Testis (tissue), 3 donors: Measurements from ENCODE around the gene NARS2. TPM values are rescaled to one million over a fixed set of nuclear protein-coding genes. Genes with fewer than 3 reads are reported as not detected.
A peak's percentile ranks its signal among the peaks of the same experiment; 100 is the strongest.
"Not testable (repeated sequence)": the region's sequence is repeated elsewhere in the genome, so short reads cannot be mapped to it uniquely, and the experiment has no call there.

Experiments
- DNase-seq: peaks from one replicate; pipeline ENCODE4 v3.0.0-alpha.2; 2019
- H3K27ac ChIP-seq, 2 donors: fragments of 200-600 bp; sonication (generic); one replicate each; pipeline ENCODE4 v1.5.1; 2019
- H3K27me3 ChIP-seq: fragments of 200-600 bp; sonication (generic); one replicate; pipeline ENCODE4 v1.5.1; 2019
- H3K36me3 ChIP-seq: fragments of 200-600 bp; sonication (generic); one replicate; pipeline ENCODE4 v1.5.1; 2017; ENCODE audit warnings: low read depth; ENCODE audit errors: missing control alignments
- H3K4me1 ChIP-seq: fragments of 200-600 bp; sonication (generic); one replicate; pipeline ENCODE4 v1.5.1; 2019
- H3K4me3 ChIP-seq, 2 donors: fragments of 200-600 bp; sonication (generic); one replicate each; pipeline ENCODE4 v1.5.1; 2017 to 2019
- H3K9me3 ChIP-seq: fragments of 200-600 bp; sonication (generic); one replicate; pipeline ENCODE4 v1.5.1; 2017
- CTCF ChIP-seq, 3 experiments: fragments of 450-650 bp in 2 of 3; fragments of 200-600 bp in 1 of 3; sonication (generic) in 1 of 3; IDR thresholded peaks; one replicate each; pipeline ENCODE4 v1.5.1; 2016 to 2019; ENCODE audit warnings: antibody characterized with exemption in 3 of 3, mild to moderate bottlenecking in 2 of 3, moderate library complexity in 1 of 3
- POLR2A ChIP-seq: fragments of 450-650 bp; IDR thresholded peaks from one replicate; pipeline ENCODE4 v1.6.1; 2017; ENCODE audit warnings: antibody characterized with exemption, mild to moderate bottlenecking, moderate library complexity
- WGBS, 2 donors: methylation state at CpG; one replicate each; pipeline ENCODE4 v1.1.5; 2018; 5-methylcytosine and 5-hydroxymethylcytosine counted together
- intact Hi-C: fragments of 100-400 bp; cut with DNase I; formaldehyde crosslinking; loops from one replicate; pipeline ENCODE4 v1.15.1; 2023; ENCODE audit warnings: low total_unique reads
- polyA plus RNA-seq: library from polyadenylated mRNA; stranded (reverse); fragments of 350-450 nt; fragmentation: Illumina TruSeq; extraction: RNeasy Lipid Tissue Mini Kit (QIAGEN cat#74804); gene quantifications from one replicate; pipeline ENCODE4 v1.2.3, GENCODE V29; 2014; ENCODE audit warnings: low read depth, low replicate concordance; ENCODE audit not compliant: insufficient read depth
- total RNA-seq, 2 donors: library from RNA; depleted of rRNA; stranded (reverse); fragments of >200 nt; gene quantifications; one replicate each; pipeline ENCODE4 v1.2.3, GENCODE V29; 2016

The NARS2 gene
- total and polyA plus RNA-seq, 3 donors from 2014 or later: 9.8 to 22.6 (median 21.3) TPM

GRCh38 chr11:78570031-78570430 is 4.6 kb downstream of the NARS2 start:
- Histone ChIP-seq H3K27me3 (no peaks in the 10 kb centered on the region), H3K9me3 (no peaks in the 10 kb centered on the region), H3K4me1 (peaks cover 8% of the 10 kb centered on the region), H3K27ac (no peak overlapping the region), H3K36me3 (no peaks in the 10 kb centered on the region), H3K4me3 (no peak overlapping the region)
- intact Hi-C loops: no loop called here
- TF ChIP-seq POLR2A: no peak
- no peak for TF ChIP-seq CTCF (IDR thresholded peaks at IDR 0.05)
- WGBS, 2 donors: 93 to 99% methylated on average over 6 of the region's 6 CpGs
- no peak for DNase-seq

- Histone ChIP-seq H3K27me3 (no peaks in the 10 kb centered on the region), H3K27ac (no peak overlapping the region), H3K4me1 (no peaks in the 10 kb centered on the region), H3K4me3 (no peak overlapping the region), H3K36me3 (no peaks in the 10 kb centered on the region), H3K9me3 (no peaks in the 10 kb centered on the region)
- no peak for DNase-seq
- intact Hi-C loops: loop anchor here (10.0 kb wide), 1 partner anchor 152 kb away; the partner anchor contains the start of gene GAB2
- TF ChIP-seq CTCF (IDR thresholded peaks at IDR 0.05) (no peak), POLR2A (no peak)
- WGBS, 2 donors: 71 to 76% methylated on average over 8 of the region's 8 CpGs
Measured at GRCh38 chr11:78567209-78567608, 7.5 kb downstream of the NARS2 start.

GRCh38 chr11:78564490-78565467 is 9.9 kb downstream of the NARS2 start:
- Histone ChIP-seq H3K9me3 (no peaks in the 10 kb centered on the region), H3K36me3 (no peaks in the 10 kb centered on the region), H3K4me3 (no peak overlapping the region), H3K4me1 (peaks cover 18% of the 10 kb centered on the region), H3K27me3 (no peaks in the 10 kb centered on the region), H3K27ac (no peak overlapping the region)
- DNase-seq: peak; percentile 63
- intact Hi-C loops: loop anchor here (10.0 kb wide), 1 partner anchor 150 kb away; the partner anchor contains the start of gene GAB2
- TF ChIP-seq CTCF (IDR thresholded peaks at IDR 0.05) (peak; percentile 61 to 79 (median 71)), POLR2A (no peak)
- 39 to 70% methylated on average over 1 of the region's 1 CpG for WGBS, 2 donors

- not testable (repeated sequence) for H3K27me3 ChIP-seq, H3K27ac ChIP-seq, DNase-seq, H3K9me3 ChIP-seq, H3K4me3 ChIP-seq, H3K36me3 ChIP-seq
- intact Hi-C loops: loop anchor here (10.0 kb wide), 1 partner anchor 149 kb away; the partner anchor contains the start of gene GAB2
- WGBS, 2 donors: 78 to 87% methylated on average over 4 of the region's 4 CpGs
- H3K4me1 ChIP-seq: peaks cover 18% of the 10 kb centered on the region
Measured at GRCh38 chr11:78564037-78564436, 10.6 kb downstream of the NARS2 start.

- peak overlapping the region in 1 of 2 donors; percentile 70 for H3K27ac ChIP-seq
- H3K36me3 ChIP-seq, DNase-seq, H3K4me3 ChIP-seq, H3K27me3 ChIP-seq, H3K9me3 ChIP-seq: not testable (repeated sequence)
- H3K4me1 ChIP-seq: peaks cover 18% of the 10 kb centered on the region
- 87 to 90% methylated on average over 12 of the region's 12 CpGs for WGBS, 2 donors
- intact Hi-C loops: loop anchor here (10.0 kb wide), 1 partner anchor 148 kb away; the partner anchor contains the start of gene GAB2
Measured at GRCh38 chr11:78563090-78563489, 11.6 kb downstream of the NARS2 start.
